SU-DHL-6 (cell line): ENCODE measurements around the gene LIPE.

Experiments
- CTCF ChIP-seq: fragments of 200-600 bp; sonication (generic); IDR thresholded peaks from one replicate; pipeline ENCODE4 v1.5.1; 2017; ENCODE audit warnings: antibody characterized with exemption, mild to moderate bottlenecking, low read length, moderate library complexity; ENCODE audit not compliant: insufficient read depth, poor library complexity, severe bottlenecking
- EZH2phosphoT487 ChIP-seq: fragments of 200-600 bp; sonication (generic), shearing (Covaris generic); conservative IDR thresholded peaks from 2 replicates; pipeline ENCODE4 v1.6.1; 2018; ENCODE audit warnings: mild to moderate bottlenecking, antibody characterized with exemption, low read length, moderate library complexity, mixed read lengths

- TF ChIP-seq CTCF (no peak), EZH2phosphoT487 (no peak)
These were observed 5.6 kb downstream of the LIPE start for GRCh38 chr19:42421591-42422031.
